ENCODE results near the gene NHEJ1.

NHEJ1 gene

DNA sequence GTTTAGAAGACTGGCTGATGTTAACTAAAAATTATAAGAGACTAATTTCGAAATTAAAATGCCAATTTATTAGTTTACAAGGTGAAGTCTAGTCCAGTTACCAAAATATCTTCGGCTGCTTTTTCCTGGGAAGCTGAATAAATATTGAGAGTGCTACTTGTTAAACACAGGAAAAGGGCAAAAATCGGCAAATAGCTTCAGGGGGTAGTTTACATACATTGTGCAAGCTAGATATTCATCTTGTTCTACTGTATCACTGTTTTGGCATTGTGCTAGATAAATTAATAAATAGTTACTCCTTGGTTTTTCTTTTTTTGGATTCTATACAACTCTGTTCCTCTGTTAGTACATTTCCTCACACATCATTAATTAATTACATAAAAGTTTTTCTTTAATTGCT is 29.3 kb downstream of the NHEJ1 start:
- TF ChIP-seq, protein P1, sequence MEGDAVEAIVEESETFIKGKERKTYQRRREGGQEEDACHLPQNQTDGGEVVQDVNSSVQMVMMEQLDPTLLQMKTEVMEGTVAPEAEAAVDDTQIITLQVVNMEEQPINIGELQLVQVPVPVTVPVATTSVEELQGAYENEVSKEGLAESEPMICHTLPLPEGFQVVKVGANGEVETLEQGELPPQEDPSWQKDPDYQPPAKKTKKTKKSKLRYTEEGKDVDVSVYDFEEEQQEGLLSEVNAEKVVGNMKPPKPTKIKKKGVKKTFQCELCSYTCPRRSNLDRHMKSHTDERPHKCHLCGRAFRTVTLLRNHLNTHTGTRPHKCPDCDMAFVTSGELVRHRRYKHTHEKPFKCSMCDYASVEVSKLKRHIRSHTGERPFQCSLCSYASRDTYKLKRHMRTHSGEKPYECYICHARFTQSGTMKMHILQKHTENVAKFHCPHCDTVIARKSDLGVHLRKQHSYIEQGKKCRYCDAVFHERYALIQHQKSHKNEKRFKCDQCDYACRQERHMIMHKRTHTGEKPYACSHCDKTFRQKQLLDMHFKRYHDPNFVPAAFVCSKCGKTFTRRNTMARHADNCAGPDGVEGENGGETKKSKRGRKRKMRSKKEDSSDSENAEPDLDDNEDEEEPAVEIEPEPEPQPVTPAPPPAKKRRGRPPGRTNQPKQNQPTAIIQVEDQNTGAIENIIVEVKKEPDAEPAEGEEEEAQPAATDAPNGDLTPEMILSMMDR (IDR thresholded peaks at IDR 0.05; ENCODE audit: insufficient read depth, low read length, missing control alignments): no peak
- no peak for DNase-seq (ENCODE audit: low read depth, low spot score)
- CTCF ChIA-PET: interaction anchor here (1.5 to 26.2 kb wide), 8 partner anchors 8 to 136 kb away, joined by 3 to 709 read pairs (median 18); partner anchors contain the start of gene IHH
- POLR2A ChIA-PET: no interaction called here
- no peak overlapping the region for H3K4me3 ChIP-seq (ENCODE audit: low read depth, low read length)

- TF ChIP-seq, protein P1 (IDR thresholded peaks at IDR 0.05; ENCODE audit: insufficient read depth, low read length, missing control alignments): no peak
- no peak overlapping the region for H3K4me3 ChIP-seq (ENCODE audit: low read depth, low read length)
- POLR2A ChIA-PET: no interaction called here
- no peak for DNase-seq (ENCODE audit: low read depth, low spot score)
- CTCF ChIA-PET: interaction anchor here (1.2 to 26.2 kb wide), 7 partner anchors 11 to 100 kb away, joined by 3 to 709 read pairs (median 5); partner anchors contain the start of gene IHH
These were observed 31.0 kb downstream of the NHEJ1 start for GRCh38 chr2:219129589-219129988.

- ChIA-PET POLR2A (no interaction called here), CTCF (interaction anchor here (0.8 to 26.2 kb wide), 11 partner anchors 8 to 148 kb away, joined by 3 to 709 read pairs (median 4); partner anchors contain the start of gene IHH)
These were observed 32.2 kb downstream of the NHEJ1 start for GRCh38 chr2:219128396-219128795.

DNA sequence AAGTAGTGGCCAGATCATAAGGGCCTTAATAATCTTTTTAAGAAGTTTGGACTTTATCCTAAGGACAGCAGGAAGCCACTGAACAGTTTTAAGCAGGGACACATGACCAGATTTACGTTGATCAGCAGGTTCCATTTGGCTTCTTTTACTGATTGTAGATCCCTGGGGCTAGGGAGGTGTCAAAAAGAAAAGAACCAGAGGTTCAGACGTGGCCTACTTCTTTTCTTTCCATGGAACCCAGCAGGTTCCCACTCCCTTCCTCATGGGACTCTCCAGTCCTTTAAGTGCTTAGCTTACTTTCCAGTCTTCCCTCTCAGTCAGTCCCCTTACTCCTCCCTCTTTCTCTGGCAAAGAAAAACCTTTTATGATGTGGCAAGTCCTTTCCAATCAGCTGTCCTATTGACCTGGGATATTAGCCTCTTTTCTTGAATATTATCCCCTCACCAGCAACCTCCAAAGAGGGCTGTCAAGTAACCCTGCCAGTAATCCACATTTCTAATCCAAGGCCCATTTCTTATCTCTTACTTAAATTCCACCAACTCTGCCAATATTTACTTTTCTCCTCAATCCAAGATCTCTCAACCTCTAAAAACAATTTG is 33.5 kb downstream of the NHEJ1 start:
- POLR2A ChIA-PET: no interaction called here
- TF ChIP-seq, protein P1 (IDR thresholded peaks at IDR 0.05; ENCODE audit: insufficient read depth, low read length, missing control alignments): no peak

More at GRCh38 chr2:219128396-219128795, 32.2 kb downstream of the NHEJ1 start:
- TF ChIP-seq, protein P1 (IDR thresholded peaks at IDR 0.05; ENCODE audit: insufficient read depth, low read length, missing control alignments): no peak
- no peak overlapping the region for H3K4me3 ChIP-seq (ENCODE audit: low read depth, low read length)
- DNase-seq (ENCODE audit: low read depth, low spot score): no peak

GRCh38 chr2:219126555-219126954 is 34.1 kb downstream of the NHEJ1 start:
- H3K4me3 ChIP-seq (ENCODE audit: low read depth, low read length): no peak overlapping the region
- TF ChIP-seq, protein P1 (IDR thresholded peaks at IDR 0.05; ENCODE audit: insufficient read depth, low read length, missing control alignments): no peak
- POLR2A ChIA-PET: no interaction called here
- no peak for DNase-seq (ENCODE audit: low read depth, low spot score)
- CTCF ChIA-PET: interaction anchor here (1.2 to 26.2 kb wide), 6 partner anchors 8 to 97 kb away, joined by 3 to 709 read pairs (median 63); partner anchors contain the start of gene IHH

More for the DNA sequence above, 33.5 kb downstream of the NHEJ1 start:
- no peak for DNase-seq (ENCODE audit: low read depth, low spot score)
- H3K4me3 ChIP-seq (ENCODE audit: low read depth, low read length): no peak overlapping the region
- CTCF ChIA-PET: interaction anchor here (1.0 to 26.2 kb wide), 5 partner anchors 9 to 147 kb away, joined by 3 to 709 read pairs (median 22); partner anchors contain the start of gene IHH

DNA sequence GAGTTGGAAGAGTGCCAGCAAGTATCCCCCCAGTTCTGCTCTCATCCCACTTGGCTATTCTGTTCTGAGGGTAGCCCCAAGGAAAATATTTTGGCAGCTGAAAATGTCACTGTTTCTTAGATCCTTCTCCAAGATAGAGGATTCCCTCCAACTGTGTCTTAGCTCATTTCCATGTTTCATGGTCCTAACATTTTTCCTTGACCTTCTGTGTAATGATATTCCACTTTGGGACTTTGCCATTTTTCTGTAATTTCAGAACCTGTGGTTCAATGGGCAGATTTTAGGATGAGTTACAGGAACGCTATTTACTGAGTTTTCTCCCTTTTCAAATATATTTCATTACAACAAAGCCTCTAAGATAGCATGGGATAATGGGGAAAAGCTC is 34.7 kb downstream of the NHEJ1 start:
- no peak overlapping the region for H3K4me3 ChIP-seq (ENCODE audit: low read depth, low read length)
- ChIA-PET POLR2A (no interaction called here), CTCF (interaction anchor here (0.6 to 26.2 kb wide), 7 partner anchors 9 to 97 kb away, joined by 3 to 709 read pairs (median 5); partner anchors contain the start of gene IHH)
- TF ChIP-seq, protein P1 (IDR thresholded peaks at IDR 0.05; ENCODE audit: insufficient read depth, low read length, missing control alignments): no peak
- no peak for DNase-seq (ENCODE audit: low read depth, low spot score)
